Measurements from ENCODE around the gene ELF2. TPM values are rescaled to one million over a fixed set of nuclear protein-coding genes. Genes with fewer than 3 reads are reported as not detected.
"Not testable (repeated sequence)": the region's sequence is repeated elsewhere in the genome, so short reads cannot be mapped to it uniquely, and the experiment has no call there.

Gene ELF2
- total RNA-seq, 2 donors from 2014 or later = 80.6 to 111 TPM

DNA sequence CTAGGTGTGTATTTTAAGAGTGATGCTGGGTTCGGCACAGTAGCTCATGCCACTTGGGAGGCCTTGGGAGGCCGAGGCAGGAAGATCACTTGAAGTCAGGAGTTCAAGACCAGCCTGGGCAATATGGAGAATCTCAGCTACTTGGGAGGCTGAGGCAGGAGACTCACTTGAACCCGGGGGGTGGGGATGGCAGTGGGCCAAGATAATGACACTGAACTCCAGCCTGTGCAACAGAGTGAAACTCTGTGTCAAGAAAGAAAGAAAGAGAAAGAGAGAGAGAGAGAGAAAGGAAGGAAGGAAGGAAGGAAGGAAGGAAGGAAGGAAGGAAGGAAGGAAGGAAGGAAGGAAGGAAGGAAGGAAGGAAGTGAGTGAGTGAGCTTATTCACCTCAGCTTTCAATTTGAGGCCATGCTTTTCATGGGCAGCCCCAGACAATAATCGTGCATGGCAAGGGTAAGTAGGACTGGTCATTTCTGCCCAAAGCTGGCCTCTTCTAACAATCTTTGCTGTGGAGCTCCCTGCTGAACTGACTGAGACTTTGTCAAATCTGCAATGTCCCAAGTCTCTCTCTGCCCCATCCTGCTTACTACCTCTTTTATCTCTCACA, 42.5 kb upstream of the ELF2 start:
- ATAC-seq (ENCODE audit: insufficient number of reproducible peaks, low FRiP score, low read depth) (no peak), DNase-seq (ENCODE audit: low spot score) (no peak)
- no peak overlapping the region for H3K27ac ChIP-seq
- H3K4me3 ChIP-seq = no peak overlapping the region
- no peaks in the 10 kb centered on the region for H3K27me3 ChIP-seq (replicated peaks; ENCODE audit: insufficient read depth)
- no peak for TF ChIP-seq CTCF (IDR thresholded peaks at IDR 0.05)
- no peaks in the 10 kb centered on the region for H3K36me3 ChIP-seq
- H3K4me1 ChIP-seq (ENCODE audit: control insufficient read depth in 1 of 2, low read depth in 2 of 2) = no peaks in the 10 kb centered on the region
- no peaks in the 10 kb centered on the region for H3K9me3 ChIP-seq

GRCh38 chr4:139214039-139214534, 37.1 kb upstream of the ELF2 start:
- ATAC-seq (ENCODE audit: insufficient number of reproducible peaks, low FRiP score, low read depth) (no peak), DNase-seq (ENCODE audit: low spot score) (no peak)
- no peak for TF ChIP-seq CTCF (IDR thresholded peaks at IDR 0.05)
- Histone ChIP-seq H3K27me3 (replicated peaks; ENCODE audit: insufficient read depth) (no peaks in the 10 kb centered on the region), H3K4me3 (no peak overlapping the region), H3K4me1 (ENCODE audit: control insufficient read depth in 1 of 2, low read depth in 2 of 2) (no peaks in the 10 kb centered on the region), H3K27ac (no peak overlapping the region), H3K36me3 (no peaks in the 10 kb centered on the region), H3K9me3 (no peaks in the 10 kb centered on the region)

DNA sequence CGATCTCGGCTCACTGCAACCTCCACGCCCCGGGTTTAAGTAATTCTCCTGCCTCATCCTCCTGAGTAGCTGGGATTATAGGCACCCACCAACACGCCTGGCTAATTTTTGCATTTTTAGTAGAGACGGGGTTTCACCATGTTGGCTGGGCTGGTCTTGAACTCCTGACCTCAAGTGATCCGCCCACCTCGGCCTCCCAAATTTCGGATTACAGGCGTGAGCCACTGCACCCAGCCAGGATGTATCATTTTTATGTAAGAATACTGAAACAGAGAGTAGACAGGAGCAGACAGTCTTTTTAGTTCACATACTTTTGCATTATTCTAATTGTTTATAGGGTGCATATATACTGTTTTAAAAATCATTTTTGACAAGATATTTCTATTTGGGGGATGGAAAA, 36.6 kb upstream of the ELF2 start:
- not testable (repeated sequence) for H3K4me1 ChIP-seq (ENCODE audit: control insufficient read depth in 1 of 2, low read depth in 2 of 2); H3K27me3 ChIP-seq (replicated peaks; ENCODE audit: insufficient read depth); H3K4me3 ChIP-seq; H3K27ac ChIP-seq; DNase-seq (ENCODE audit: low spot score); H3K9me3 ChIP-seq; H3K36me3 ChIP-seq; ATAC-seq (ENCODE audit: insufficient number of reproducible peaks, low FRiP score, low read depth)

DNA sequence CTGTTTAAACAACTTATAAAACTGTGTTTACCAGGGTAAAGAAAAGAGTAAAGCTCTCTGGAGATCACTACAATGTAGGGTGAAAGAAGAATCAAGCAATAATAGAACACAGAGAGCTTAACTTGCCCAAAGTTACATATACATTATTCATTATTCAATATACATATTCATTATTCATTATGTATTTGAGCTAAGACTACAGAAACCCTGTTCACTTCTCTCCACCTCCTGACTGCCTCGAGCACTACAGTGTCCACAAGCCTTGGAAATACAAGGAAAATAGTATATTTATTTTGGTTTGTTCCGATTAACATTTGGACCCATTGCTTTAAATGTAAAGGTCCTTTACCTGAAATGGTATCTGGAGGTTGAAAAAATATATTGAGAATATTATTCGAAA, 35.9 kb upstream of the ELF2 start:
- TF ChIP-seq CTCF (IDR thresholded peaks at IDR 0.05) = no peak
- DNase-seq (ENCODE audit: low spot score) = no peak
- no peaks in the 10 kb centered on the region for H3K9me3 ChIP-seq
- no peak for ATAC-seq (ENCODE audit: insufficient number of reproducible peaks, low FRiP score, low read depth)
- no peaks in the 10 kb centered on the region for H3K36me3 ChIP-seq
- H3K4me1 ChIP-seq (ENCODE audit: control insufficient read depth in 1 of 2, low read depth in 2 of 2) = no peaks in the 10 kb centered on the region
- H3K4me3 ChIP-seq = no peak overlapping the region
- H3K27ac ChIP-seq = no peak overlapping the region
- no peaks in the 10 kb centered on the region for H3K27me3 ChIP-seq (replicated peaks; ENCODE audit: insufficient read depth)

DNA sequence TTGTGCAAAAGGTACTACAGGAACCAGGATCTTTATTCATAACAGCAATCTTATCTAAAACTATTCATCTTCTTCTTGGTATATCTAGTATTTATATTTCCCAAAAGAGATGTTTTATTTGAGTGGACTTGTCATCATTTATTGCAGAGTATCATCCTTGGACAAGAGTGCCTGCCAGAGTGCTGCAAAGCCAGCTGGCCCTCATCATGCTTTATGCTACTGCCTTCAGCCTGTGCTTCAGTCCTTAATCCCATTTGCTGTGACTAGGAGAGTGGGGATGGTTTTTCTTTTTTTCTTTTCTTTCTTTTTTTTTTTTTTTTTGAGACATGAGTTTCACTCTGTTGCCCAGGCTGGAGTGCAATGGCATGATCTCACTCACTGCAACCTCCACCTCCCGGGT, 33.5 kb upstream of the ELF2 start:
- DNase-seq (ENCODE audit: low spot score) (no peak), ATAC-seq (ENCODE audit: insufficient number of reproducible peaks, low FRiP score, low read depth) (no peak)
- no peaks in the 10 kb centered on the region for H3K27me3 ChIP-seq (replicated peaks; ENCODE audit: insufficient read depth)
- H3K4me1 ChIP-seq (ENCODE audit: control insufficient read depth in 1 of 2, low read depth in 2 of 2) = no peaks in the 10 kb centered on the region
- H3K4me3 ChIP-seq = no peak overlapping the region
- no peaks in the 10 kb centered on the region for H3K9me3 ChIP-seq
- H3K36me3 ChIP-seq = no peaks in the 10 kb centered on the region
- no peak overlapping the region for H3K27ac ChIP-seq
- TF ChIP-seq CTCF (IDR thresholded peaks at IDR 0.05) = no peak
